Breast epithelium (tissue), 4 donors: ENCODE measurements around the gene PLCH2. TPM values are rescaled to one million over a fixed set of nuclear protein-coding genes. Genes with fewer than 3 reads are reported as not detected.

Experiments used
- DNase-seq, 2 donors: peaks; one replicate each; pipeline ENCODE4 v3.0.0-alpha.2; 2019; ENCODE audit warnings: low spot score in 2 of 2
- H3K27ac ChIP-seq, 2 donors: fragments of 200-600 bp; sonication (generic) in 1 of 2; one replicate each; pipeline ENCODE4 v1.5.1; 2016 to 2019; ENCODE audit warnings: mild to moderate bottlenecking in 1 of 2
- H3K27me3 ChIP-seq, 2 donors: fragments of 200-600 bp; sonication (generic) in 1 of 2; one replicate each; pipeline versions ENCODE4 v1.5.1 to v1.6.0; 2017 to 2019; ENCODE audit warnings: control low read depth in 1 of 2, mild to moderate bottlenecking in 1 of 2
- H3K36me3 ChIP-seq: fragments of 200-600 bp; one replicate; pipeline ENCODE4 v1.5.1; 2019
- H3K4me1 ChIP-seq, 2 donors: fragments of 200-600 bp; sonication (generic); one replicate each; pipeline ENCODE4 v1.5.1; 2016 to 2019; ENCODE audit warnings: control low read depth in 1 of 2
- H3K4me3 ChIP-seq, 3 donors: fragments of 200-600 bp; sonication (generic); 1 replicate in 2 of 3; 2 replicates in 1 of 3; pipeline ENCODE4 v1.5.1; 2016 to 2019; ENCODE audit warnings: mild to moderate bottlenecking in 3 of 3, moderate library complexity in 2 of 3
- H3K9me3 ChIP-seq, 2 donors: fragments of 200-600 bp; sonication (generic) in 1 of 2; one replicate each; pipeline ENCODE4 v1.5.1; 2016 to 2019; ENCODE audit warnings: control low read depth in 1 of 2
- CTCF ChIP-seq, 3 donors: fragments of 450-650 bp; IDR thresholded peaks; one replicate each; pipeline ENCODE4 v1.5.1; 2016 to 2017; ENCODE audit warnings: antibody characterized with exemption in 3 of 3, mild to moderate bottlenecking in 3 of 3, moderate library complexity in 3 of 3
- POLR2A ChIP-seq: fragments of 450-650 bp; IDR thresholded peaks from one replicate; pipeline ENCODE4 v1.6.1; 2016; ENCODE audit warnings: antibody characterized with exemption, mild to moderate bottlenecking, moderate library complexity
- POLR2AphosphoS5 ChIP-seq, 3 donors: sonication (generic); formaldehyde crosslinking; IDR thresholded peaks; one replicate each; pipeline ENCODE4 v1.6.1; 2017; ENCODE audit warnings: antibody characterized with exemption in 3 of 3
- intact Hi-C: fragments of 100-400 bp; cut with DNase I; formaldehyde crosslinking; loops from one replicate; pipeline ENCODE4 v1.15.1; 2023; ENCODE audit warnings: low total_unique reads
- total RNA-seq, 3 donors: library from RNA; depleted of rRNA; stranded (reverse); fragments of >200 nt; gene quantifications; one replicate each; pipeline ENCODE4 v1.1.0, GENCODE V29; 2016

PLCH2 gene
- total RNA-seq, 3 donors from 2014 or later = 0.16 to 12.0 (median 10.2) TPM

- peak overlapping the region in 1 of 2 donors; percentile 34 for H3K27ac ChIP-seq
- TF ChIP-seq POLR2AphosphoS5 (IDR thresholded peaks at IDR 0.05) (no peak), CTCF (IDR thresholded peaks at IDR 0.05) (no peak), POLR2A (no peak)
- intact Hi-C loops = no loop called here
- peak overlapping the region in 2 of 3 donors; percentile 39 to 67 for H3K4me3 ChIP-seq
- no peaks in the 10 kb centered on the region for H3K9me3 ChIP-seq
- peaks cover 0 to 38% of the 10 kb centered on the region in 2 donors for H3K27me3 ChIP-seq
- peak; percentile 59 to 68 for DNase-seq
- H3K36me3 ChIP-seq = no peaks in the 10 kb centered on the region
- peaks cover 41 to 51% of the 10 kb centered on the region in 2 donors for H3K4me1 ChIP-seq
These were observed 54.6 kb downstream of the PLCH2 start for GRCh38 chr1:2530513-2531361.

GRCh38 chr1:2532485-2533160 lies 56.5 kb downstream of the PLCH2 start:
- Histone ChIP-seq H3K4me1 (peaks cover 31 to 40% of the 10 kb centered on the region in 2 donors), H3K27me3 (peaks cover 0 to 52% of the 10 kb centered on the region in 2 donors), H3K9me3 (no peaks in the 10 kb centered on the region), H3K4me3 (no peak overlapping the region), H3K36me3 (no peaks in the 10 kb centered on the region), H3K27ac (no peak overlapping the region)
- no peak for DNase-seq
- TF ChIP-seq POLR2A (no peak), CTCF (IDR thresholded peaks at IDR 0.05) (no peak), POLR2AphosphoS5 (IDR thresholded peaks at IDR 0.05) (no peak)
- intact Hi-C loops = no loop called here

- peaks cover 0 to 56% of the 10 kb centered on the region in 2 donors for H3K27me3 ChIP-seq
- H3K4me1 ChIP-seq = peaks cover 25 to 34% of the 10 kb centered on the region in 2 donors
- no peak overlapping the region for H3K4me3 ChIP-seq
- no peaks in the 10 kb centered on the region for H3K36me3 ChIP-seq
- no peak overlapping the region for H3K27ac ChIP-seq
- no peak for TF ChIP-seq CTCF (IDR thresholded peaks at IDR 0.05)
- no peak for TF ChIP-seq POLR2A
- TF ChIP-seq POLR2AphosphoS5 (IDR thresholded peaks at IDR 0.05) = no peak
- intact Hi-C loops = no loop called here
- no peak for DNase-seq
- H3K9me3 ChIP-seq = no peaks in the 10 kb centered on the region
These were observed 57.3 kb downstream of the PLCH2 start for GRCh38 chr1:2533365-2533764.

GRCh38 chr1:2534315-2534686 lies 58.2 kb downstream of the PLCH2 start:
- Histone ChIP-seq H3K27me3 (peaks cover 0 to 58% of the 10 kb centered on the region in 2 donors), H3K27ac (no peak overlapping the region), H3K9me3 (no peaks in the 10 kb centered on the region), H3K36me3 (no peaks in the 10 kb centered on the region), H3K4me3 (no peak overlapping the region), H3K4me1 (peaks cover 17 to 25% of the 10 kb centered on the region in 2 donors)
- no peak for DNase-seq
- TF ChIP-seq CTCF (IDR thresholded peaks at IDR 0.05) (no peak), POLR2AphosphoS5 (IDR thresholded peaks at IDR 0.05) (no peak), POLR2A (no peak)
- intact Hi-C loops = no loop called here
